Neural crest cell (in vitro differentiated cells): Measurements from ENCODE around the gene ESR1. TPM values are rescaled to one million over a fixed set of nuclear protein-coding genes. Genes with fewer than 3 reads are reported as not detected.

Experiments used
- DNase-seq: peaks from one replicate; pipeline ENCODE4 v3.0.0; 2021; ENCODE audit warnings: low read depth, mixed read lengths, low spot score
- H3K27ac Mint-ChIP-seq: one replicate; pipeline ENCODE4 v1.8.0; 2021; ENCODE audit warnings: mild to moderate bottlenecking, mixed read lengths; ENCODE audit not compliant: unreplicated experiment
- H3K27me3 Mint-ChIP-seq: 2 replicates; pipeline ENCODE4 v1.8.0; 2021; ENCODE audit warnings: low read depth, mild to moderate bottlenecking, mixed read lengths
- H3K36me3 Mint-ChIP-seq: 2 replicates; pipeline ENCODE4 v1.8.0; 2021; ENCODE audit warnings: low read depth, mild to moderate bottlenecking, mixed read lengths
- H3K4me1 Mint-ChIP-seq: 2 replicates; pipeline ENCODE4 v1.8.0; 2021; ENCODE audit warnings: mixed read lengths
- H3K4me3 Mint-ChIP-seq: one replicate; pipeline ENCODE4 v1.8.0; 2021; ENCODE audit warnings: mild to moderate bottlenecking, mixed read lengths
- H3K9me3 Mint-ChIP-seq: 2 replicates; pipeline ENCODE4 v1.8.0; 2021; ENCODE audit warnings: mixed read lengths
- CTCF ChIP-seq: fragments of 200-600 bp; sonication (generic); conservative IDR thresholded peaks from 2 replicates; pipeline ENCODE4 v1.5.0; 2021; ENCODE audit warnings: antibody characterized with exemption, mild to moderate bottlenecking
- total RNA-seq: library from RNA; stranded (reverse); gene quantifications from 2 replicates; pipeline ENCODE4 v1.2.1, GENCODE V29; 2021

The ESR1 gene
- total RNA-seq, 1 donor from 2014 or later: not detected

DNA sequence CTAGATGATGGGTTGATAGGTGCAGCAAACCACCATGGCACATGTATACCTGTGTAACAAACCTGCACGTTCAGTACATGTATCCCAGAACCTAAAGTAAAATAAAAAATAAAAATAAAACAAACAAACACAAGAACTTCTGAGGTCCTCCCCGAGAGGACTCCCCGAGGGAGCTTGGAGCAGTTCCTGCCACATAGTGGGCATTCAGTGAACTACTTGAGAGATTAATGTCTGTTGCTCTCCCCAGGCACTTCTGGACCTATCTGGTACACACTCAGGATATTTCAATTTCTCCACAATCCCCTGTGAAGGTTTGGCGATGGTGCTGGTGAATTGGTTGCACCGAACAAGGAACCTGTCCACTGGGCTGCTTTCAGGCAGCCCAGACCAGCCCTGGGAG, 311.2 kb downstream of the ESR1 start:
- Mint-ChIP-seq H3K4me1 (no peaks in the 10 kb centered on the region), H3K27ac (no peak overlapping the region), H3K9me3 (no peaks in the 10 kb centered on the region), H3K36me3 (peaks cover 10% of the 10 kb centered on the region), H3K27me3 (no peaks in the 10 kb centered on the region), H3K4me3 (no peak overlapping the region)
- no peak for TF ChIP-seq CTCF
- DNase-seq: no peak

DNA sequence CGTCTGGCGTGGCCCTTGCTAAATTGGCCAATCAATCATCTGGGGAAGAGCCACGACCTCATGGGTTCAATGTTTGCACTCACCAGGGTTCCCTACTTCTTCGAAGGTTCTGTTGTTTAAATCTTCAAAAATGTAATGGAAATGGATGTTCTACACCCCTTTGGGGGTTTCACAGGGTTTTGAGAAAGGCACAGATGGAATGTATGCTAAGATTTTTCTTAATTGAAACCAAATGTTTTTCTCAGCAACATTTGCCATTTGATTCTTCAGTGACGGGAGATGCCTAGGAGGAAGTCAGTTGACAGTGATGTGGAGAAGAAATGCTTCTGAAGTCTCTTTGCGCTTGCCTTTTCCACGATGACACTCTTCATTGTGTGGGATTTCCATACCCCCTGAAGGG, 312.3 kb downstream of the ESR1 start:
- Mint-ChIP-seq H3K9me3 (no peaks in the 10 kb centered on the region), H3K4me1 (no peaks in the 10 kb centered on the region), H3K4me3 (no peak overlapping the region), H3K27me3 (no peaks in the 10 kb centered on the region), H3K27ac (no peak overlapping the region), H3K36me3 (peaks cover 10% of the 10 kb centered on the region)
- no peak for DNase-seq
- TF ChIP-seq CTCF: no peak

DNA sequence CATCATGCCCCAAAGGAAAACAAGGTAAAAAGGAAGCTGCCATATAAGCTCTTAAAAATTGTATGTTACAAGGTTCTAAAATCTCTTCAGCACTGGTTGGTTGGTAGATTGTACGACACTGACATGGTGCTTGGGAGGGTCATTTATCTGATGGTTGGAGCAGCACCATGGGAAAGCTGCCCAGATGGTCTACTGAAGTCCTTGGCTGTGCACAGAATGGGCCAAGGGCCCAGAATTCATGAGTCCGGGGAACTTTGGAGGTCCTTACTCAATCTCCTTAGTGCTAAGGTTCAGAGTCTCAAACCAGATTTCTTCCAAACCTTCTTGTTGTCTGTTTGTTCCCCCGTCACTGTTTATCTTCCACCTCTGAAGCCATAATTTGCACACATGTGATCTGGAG, 314.4 kb downstream of the ESR1 start:
- no peak for DNase-seq
- no peaks in the 10 kb centered on the region for H3K4me1 Mint-ChIP-seq
- H3K9me3 Mint-ChIP-seq: no peaks in the 10 kb centered on the region
- no peak for TF ChIP-seq CTCF
- no peaks in the 10 kb centered on the region for H3K27me3 Mint-ChIP-seq
- H3K27ac Mint-ChIP-seq: no peak overlapping the region
- H3K4me3 Mint-ChIP-seq: no peak overlapping the region
- H3K36me3 Mint-ChIP-seq: peaks cover 10% of the 10 kb centered on the region

- Mint-ChIP-seq H3K27ac (no peak overlapping the region), H3K4me3 (no peak overlapping the region), H3K4me1 (no peaks in the 10 kb centered on the region), H3K27me3 (no peaks in the 10 kb centered on the region), H3K9me3 (no peaks in the 10 kb centered on the region), H3K36me3 (peaks cover 10% of the 10 kb centered on the region)
- no peak for DNase-seq
- TF ChIP-seq CTCF: no peak
These were observed 315.0 kb downstream of the ESR1 start for GRCh38 chr6:152122434-152122833.

DNA sequence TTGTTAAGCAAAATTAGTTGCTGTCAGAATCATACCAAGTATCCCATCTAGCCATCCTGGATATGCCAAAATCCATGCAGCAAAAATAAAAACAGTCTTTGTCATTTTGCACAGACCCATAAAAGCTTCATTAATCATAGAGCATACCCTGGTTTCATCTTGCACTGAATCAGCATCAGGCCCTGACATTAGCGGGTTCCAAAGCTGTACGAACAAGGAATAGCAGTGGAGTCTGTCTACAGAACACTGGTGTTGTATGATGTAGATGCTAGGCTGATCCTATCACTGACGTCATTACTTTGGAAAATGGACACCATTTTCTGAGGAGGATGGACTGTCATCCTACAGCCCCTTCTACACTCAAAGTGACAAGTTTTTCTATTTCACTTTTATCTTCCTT, 315.6 kb downstream of the ESR1 start:
- no peaks in the 10 kb centered on the region for H3K27me3 Mint-ChIP-seq
- no peak overlapping the region for H3K27ac Mint-ChIP-seq
- no peak for TF ChIP-seq CTCF
- H3K4me1 Mint-ChIP-seq: no peaks in the 10 kb centered on the region
- no peak for DNase-seq
- no peaks in the 10 kb centered on the region for H3K9me3 Mint-ChIP-seq
- H3K36me3 Mint-ChIP-seq: peaks cover 10% of the 10 kb centered on the region
- H3K4me3 Mint-ChIP-seq: no peak overlapping the region

GRCh38 chr6:152124429-152125074, 317.1 kb downstream of the ESR1 start:
- no peaks in the 10 kb centered on the region for H3K27me3 Mint-ChIP-seq
- peak; percentile 77 for TF ChIP-seq CTCF
- H3K9me3 Mint-ChIP-seq: no peaks in the 10 kb centered on the region
- peaks cover 7% of the 10 kb centered on the region for H3K36me3 Mint-ChIP-seq
- H3K4me1 Mint-ChIP-seq: no peaks in the 10 kb centered on the region
- DNase-seq: no peak
- H3K27ac Mint-ChIP-seq: no peak overlapping the region
- H3K4me3 Mint-ChIP-seq: no peak overlapping the region
